Posterior vena cava (tissue), 2 donors: ENCODE data around the gene FBXW12. TPM values are rescaled to one million over a fixed set of nuclear protein-coding genes. Genes with fewer than 3 reads are reported as not detected.
"Not testable (repeated sequence)": the region's sequence is repeated elsewhere in the genome, so short reads cannot be mapped to it uniquely, and the experiment has no call there.

Source experiments
- DNase-seq: peaks from one replicate; pipeline ENCODE4 v3.0.0-alpha.2; 2020; ENCODE audit warnings: low spot score
- intact Hi-C, 2 donors: fragments of 100-400 bp; cut with DNase I; formaldehyde crosslinking; loops; one replicate each; pipeline versions ENCODE4 v1.14.1 to v1.14.2; 2022 to 2023
- total RNA-seq, 2 donors: library from RNA; stranded (reverse); fragmentation: NEBNext Ultra II Directional; extraction: Animal tissue kit (Norgen Biotek cat#: 25700); gene quantifications; one replicate each; pipeline ENCODE4 v1.2.1, GENCODE V29; 2021
- donor health status: DM: yes; HTN: yes; CAD: no.
- donor health status: DM: yes; HTN: yes; CAD: no.

FBXW12 gene
- total RNA-seq, 2 donors from 2014 or later: not detected

- intact Hi-C loops: no loop called here
- no peak for DNase-seq
Observed at GRCh38 chr3:48370333-48370713, 1.7 kb upstream of the FBXW12 start.

GRCh38 chr3:48372377-48372770 is 355 bp downstream of the FBXW12 start:
- intact Hi-C loops: no loop called here
- no peak for DNase-seq

- DNase-seq: no peak
- intact Hi-C loops: no loop called here
Observed at GRCh38 chr3:48372862-48373435, 930 bp downstream of the FBXW12 start.

GRCh38 chr3:48387634-48388033 is 15.6 kb downstream of the FBXW12 start:
- intact Hi-C loops: no loop called here
- DNase-seq: no peak

- DNase-seq: peak; percentile 18
- intact Hi-C loops: no loop called here
Observed at GRCh38 chr3:48388966-48389365, 16.9 kb downstream of the FBXW12 start.

GRCh38 chr3:48394391-48394790 is 22.4 kb downstream of the FBXW12 start:
- DNase-seq: no peak
- intact Hi-C loops: loop anchor here in 1 of 2 donors (10.0 kb wide), 1 partner anchor 150 kb away; no protein-coding TSS in a partner anchor

GRCh38 chr3:48395714-48396113 is 23.7 kb downstream of the FBXW12 start:
- intact Hi-C loops: loop anchor here in 1 of 2 donors (10.0 kb wide), 1 partner anchor 149 kb away; no protein-coding TSS in a partner anchor
- DNase-seq: peak; percentile 8

GRCh38 chr3:48397767-48398681 is 26.0 kb downstream of the FBXW12 start:
- intact Hi-C loops: loop anchor here (2.0 to 10.0 kb wide), 2 partner anchors 39 to 147 kb away; no protein-coding TSS in a partner anchor

GRCh38 chr3:48398701-48399386 is 26.8 kb downstream of the FBXW12 start:
- DNase-seq: peak; percentile 63
- intact Hi-C loops: loop anchor here (2.0 to 10.0 kb wide), 2 partner anchors 38 to 146 kb away; no protein-coding TSS in a partner anchor

More at GRCh38 chr3:48397767-48398681, 26.0 kb downstream of the FBXW12 start:
- DNase-seq: peak; percentile 65

GRCh38 chr3:48399387-48400172 is 27.6 kb downstream of the FBXW12 start:
- intact Hi-C loops: loop anchor here (2.0 to 10.0 kb wide), 2 partner anchors 37 to 145 kb away; no protein-coding TSS in a partner anchor

GRCh38 chr3:48400824-48401433 is 28.9 kb downstream of the FBXW12 start:
- peak; percentile 60 for DNase-seq
- intact Hi-C loops: no loop called here

More at GRCh38 chr3:48399387-48400172, 27.6 kb downstream of the FBXW12 start:
- DNase-seq: peak; percentile 72

GRCh38 chr3:48401434-48401901 is 29.4 kb downstream of the FBXW12 start:
- intact Hi-C loops: not testable (repeated sequence)
- peak; percentile 69 for DNase-seq

- peak; percentile 98 for DNase-seq
- intact Hi-C loops: loop anchor here in 1 of 2 donors (2.0 kb wide), 1 partner anchor 28 kb away; the partner anchor contains the start of gene PLXNB1
Observed at GRCh38 chr3:48402281-48402732, 30.3 kb downstream of the FBXW12 start.

- intact Hi-C loops: loop anchor here in 1 of 2 donors (2.0 kb wide), 1 partner anchor 28 kb away; the partner anchor contains the start of gene PLXNB1
- DNase-seq: peak; percentile 18
Observed at GRCh38 chr3:48402907-48403306, 30.9 kb downstream of the FBXW12 start.

GRCh38 chr3:48403533-48404439 is 31.8 kb downstream of the FBXW12 start:
- intact Hi-C loops: loop anchor here in 1 of 2 donors (2.0 kb wide), 1 partner anchor 27 kb away; the partner anchor contains the start of gene PLXNB1
- peak; percentile 73 for DNase-seq

- intact Hi-C loops: no loop called here
- peak; percentile 62 for DNase-seq
Observed at GRCh38 chr3:48404440-48405342, 32.7 kb downstream of the FBXW12 start.
